SK-N-MC (cell line): ENCODE measurements around the gene ABI3BP.

Experiments
- EZH2 ChIP-seq: fragments of 200-600 bp; sonication (generic); IDR thresholded peaks from one replicate; pipeline ENCODE4 v1.6.1; 2017; ENCODE audit warnings: antibody characterized with exemption
- FOXP2 ChIP-seq: optimal IDR thresholded peaks from 2 replicates; pipeline ENCODE3; 2011; ENCODE audit warnings: mild to moderate bottlenecking, moderate library complexity; ENCODE audit not compliant: insufficient read depth; ENCODE audit errors: extremely low read length, control extremely low read depth
- POLR2AphosphoS5 ChIP-seq: IDR thresholded peaks from 2 replicates; pipeline ENCODE4 v1.6.1; 2012; ENCODE audit warnings: mild to moderate bottlenecking, low read depth, low read length, borderline replicate concordance

- TF ChIP-seq POLR2AphosphoS5 (no peak), EZH2 (no peak), FOXP2 (no peak)
Measured at GRCh38 chr3:100971798-100972197, 21.4 kb downstream of the ABI3BP start.
